Smooth muscle cell (in vitro differentiated cells): ENCODE results near the gene KCND3. TPM values are rescaled to one million over a fixed set of nuclear protein-coding genes. Genes with fewer than 3 reads are reported as not detected.

Experiments
- DNase-seq: peaks from one replicate; lab custom pipeline; 2025; ENCODE audit not compliant: unreplicated experiment; lab: John Stamatoyannopoulos, UW
- H2AFZ ChIP-seq: fragments of 200-600 bp; sonication (generic); 2 replicates; pipeline ENCODE4 v1.6.0; 2016; ENCODE audit warnings: antibody characterized with exemption, low read depth, mild to moderate bottlenecking
- H3F3A ChIP-seq: fragments of 200-600 bp; sonication (generic); 2 replicates; pipeline ENCODE4 v1.6.0; 2017; ENCODE audit warnings: antibody characterized with exemption, low read depth
- H3K27ac ChIP-seq: fragments of 200-600 bp; sonication (generic); 2 replicates; pipeline ENCODE4 v1.5.1; 2016; ENCODE audit warnings: low read depth, mild to moderate bottlenecking
- H3K27me3 ChIP-seq: fragments of 200-600 bp; sonication (generic); 2 replicates; pipeline ENCODE4 v1.6.1; 2016; ENCODE audit warnings: low read depth, mild to moderate bottlenecking
- H3K36me3 ChIP-seq: fragments of 200-600 bp; sonication (generic); 2 replicates; pipeline ENCODE4 v1.5.1; 2016; ENCODE audit warnings: low read depth
- H3K4me1 ChIP-seq: fragments of 200-600 bp; sonication (generic); 2 replicates; pipeline ENCODE4 v1.5.1; 2016; ENCODE audit warnings: low read depth
- H3K4me2 ChIP-seq: fragments of 200-600 bp; sonication (generic); 2 replicates; pipeline ENCODE4 v1.6.0; 2016; ENCODE audit warnings: mild to moderate bottlenecking
- H3K4me3 ChIP-seq: fragments of 200-600 bp; sonication (generic); 2 replicates; pipeline ENCODE4 v1.5.1; 2016; ENCODE audit warnings: mild to moderate bottlenecking
- H3K79me2 ChIP-seq: fragments of 200-600 bp; sonication (generic); 2 replicates; pipeline ENCODE4 v1.6.0; 2016; ENCODE audit warnings: low read depth, mild to moderate bottlenecking
- H3K9ac ChIP-seq: fragments of 200-600 bp; sonication (generic); 2 replicates; pipeline ENCODE4 v1.6.0; 2016; ENCODE audit warnings: low read depth
- H3K9me3 ChIP-seq: fragments of 200-600 bp; sonication (generic); replicated peaks from 2 replicates; pipeline ENCODE4 v1.5.1; 2016; ENCODE audit warnings: low read depth
- H4K20me1 ChIP-seq: fragments of 200-600 bp; sonication (generic); 2 replicates; pipeline ENCODE4 v1.6.0; 2016; ENCODE audit warnings: low read depth
- WGBS: methylation state at CpG from one replicate; pipeline ENCODE4 v1.1.7; 2016; ENCODE audit warnings: low lambda C conversion rate; 5-methylcytosine and 5-hydroxymethylcytosine counted together
- polyA plus RNA-seq: library from polyadenylated mRNA; unstranded; fragments of >200 nt; fragmentation: Nextera tagmentation; extraction: Ambion mirVana; gene quantifications from 2 replicates; pipeline ENCODE4 v1.2.1, GENCODE V29; 2016
- total RNA-seq: library from RNA; depleted of rRNA; stranded (reverse); fragments of >200 nt; gene quantifications from 2 replicates; pipeline ENCODE4 v1.2.3, GENCODE V29; 2014
- TF ChIP-seq, protein P1 (sequence below): fragments of 200-600 bp; sonication (generic); IDR thresholded peaks from 2 replicates; pipeline ENCODE4 v1.5.1; 2017; ENCODE audit warnings: borderline replicate concordance, mild to moderate bottlenecking, antibody characterized with exemption; ENCODE audit not compliant: insufficient read depth, poor library complexity, severe bottlenecking

Gene KCND3
- total and polyA plus RNA-seq, 2 experiments from 2014 or later: 0.97 to 2.2 TPM

- DNase-seq: no peak
- TF ChIP-seq, protein P1, sequence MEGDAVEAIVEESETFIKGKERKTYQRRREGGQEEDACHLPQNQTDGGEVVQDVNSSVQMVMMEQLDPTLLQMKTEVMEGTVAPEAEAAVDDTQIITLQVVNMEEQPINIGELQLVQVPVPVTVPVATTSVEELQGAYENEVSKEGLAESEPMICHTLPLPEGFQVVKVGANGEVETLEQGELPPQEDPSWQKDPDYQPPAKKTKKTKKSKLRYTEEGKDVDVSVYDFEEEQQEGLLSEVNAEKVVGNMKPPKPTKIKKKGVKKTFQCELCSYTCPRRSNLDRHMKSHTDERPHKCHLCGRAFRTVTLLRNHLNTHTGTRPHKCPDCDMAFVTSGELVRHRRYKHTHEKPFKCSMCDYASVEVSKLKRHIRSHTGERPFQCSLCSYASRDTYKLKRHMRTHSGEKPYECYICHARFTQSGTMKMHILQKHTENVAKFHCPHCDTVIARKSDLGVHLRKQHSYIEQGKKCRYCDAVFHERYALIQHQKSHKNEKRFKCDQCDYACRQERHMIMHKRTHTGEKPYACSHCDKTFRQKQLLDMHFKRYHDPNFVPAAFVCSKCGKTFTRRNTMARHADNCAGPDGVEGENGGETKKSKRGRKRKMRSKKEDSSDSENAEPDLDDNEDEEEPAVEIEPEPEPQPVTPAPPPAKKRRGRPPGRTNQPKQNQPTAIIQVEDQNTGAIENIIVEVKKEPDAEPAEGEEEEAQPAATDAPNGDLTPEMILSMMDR: no peak
- Histone ChIP-seq H3K27ac (no peak overlapping the region), H3K79me2 (no peaks in the 10 kb centered on the region), H3K9ac (no peak overlapping the region), H3K4me2 (no peak overlapping the region), H4K20me1 (no peaks in the 10 kb centered on the region), H3K27me3 (no peaks in the 10 kb centered on the region), H3F3A (no peaks in the 10 kb centered on the region), H2AFZ (no peak overlapping the region), H3K36me3 (no peaks in the 10 kb centered on the region), H3K4me3 (no peak overlapping the region), H3K9me3 (no peaks in the 10 kb centered on the region), H3K4me1 (peaks cover 15% of the 10 kb centered on the region)
- 41% methylated on average over 6 of the region's 6 CpGs for WGBS
Measured at GRCh38 chr1:111948209-111949171, 41.0 kb downstream of the KCND3 start.

GRCh38 chr1:111943846-111944749, 45.4 kb downstream of the KCND3 start:
- DNase-seq: no peak
- Histone ChIP-seq H3K4me2 (no peak overlapping the region), H3K79me2 (no peaks in the 10 kb centered on the region), H2AFZ (no peak overlapping the region), H3K9me3 (no peaks in the 10 kb centered on the region), H3K9ac (no peak overlapping the region), H4K20me1 (no peaks in the 10 kb centered on the region), H3K36me3 (no peaks in the 10 kb centered on the region), H3K27me3 (no peaks in the 10 kb centered on the region), H3K4me3 (no peak overlapping the region), H3K4me1 (peaks cover 12% of the 10 kb centered on the region), H3F3A (no peaks in the 10 kb centered on the region), H3K27ac (no peak overlapping the region)
- TF ChIP-seq, protein P1: no peak
- 89% methylated on average over 15 of the region's 15 CpGs for WGBS

GRCh38 chr1:111943066-111943465, 46.4 kb downstream of the KCND3 start:
- no peaks in the 10 kb centered on the region for H3K9me3 ChIP-seq
- no peak for DNase-seq
- no peak overlapping the region for H3K9ac ChIP-seq
- H3K79me2 ChIP-seq: no peaks in the 10 kb centered on the region
- no peaks in the 10 kb centered on the region for H3K36me3 ChIP-seq
- no peaks in the 10 kb centered on the region for H3K27me3 ChIP-seq
- H2AFZ ChIP-seq: no peak overlapping the region
- no peaks in the 10 kb centered on the region for H3F3A ChIP-seq
- WGBS: 88% methylated on average over 4 of the region's 4 CpGs
- H3K4me2 ChIP-seq: no peak overlapping the region
- no peak overlapping the region for H3K4me3 ChIP-seq
- no peak overlapping the region for H3K27ac ChIP-seq
- no peaks in the 10 kb centered on the region for H4K20me1 ChIP-seq
- peaks cover 2% of the 10 kb centered on the region for H3K4me1 ChIP-seq
- TF ChIP-seq, protein P1: no peak
